Endothelial cell of umbilical vein (primary cell): Measurements from ENCODE around the gene CDC14B.

ENCODE experiments used
- EZH2 ChIP-seq: IDR thresholded peaks from 2 replicates; pipeline ENCODE4 v1.6.1; 2012; ENCODE audit warnings: borderline replicate concordance, low read depth, mild to moderate bottlenecking, moderate library complexity, low read length, inconsistent platforms; ENCODE audit not compliant: severe bottlenecking
- FOS ChIP-seq: IDR thresholded peaks from 2 replicates; pipeline ENCODE4 v1.6.1; 2011; ENCODE audit warnings: mild to moderate bottlenecking, low read length, moderate library complexity, borderline replicate concordance; ENCODE audit not compliant: insufficient read depth
- JUN ChIP-seq: IDR thresholded peaks from 2 replicates; pipeline ENCODE4 v1.6.1; 2011; ENCODE audit warnings: borderline replicate concordance, low read depth; ENCODE audit not compliant: insufficient read length, insufficient read depth
- MYC ChIP-seq: IDR thresholded peaks from one replicate; pipeline ENCODE4 v1.6.1; 2011; ENCODE audit warnings: mild to moderate bottlenecking, low read depth, low read length
- POLR2A ChIP-seq: IDR thresholded peaks from 2 replicates; pipeline ENCODE4 v1.6.1; 2012; ENCODE audit warnings: low read depth, mild to moderate bottlenecking, control low read depth, low read length
- POLR2AphosphoS5 ChIP-seq: IDR thresholded peaks from 2 replicates; pipeline ENCODE4 v1.6.1; 2012; ENCODE audit warnings: low read depth, mild to moderate bottlenecking, control low read depth, low read length, moderate library complexity; ENCODE audit not compliant: insufficient read depth
- TF ChIP-seq, protein P1 (sequence below), 2 donors: IDR thresholded peaks; 1 replicate in 1 of 2; 2 replicates in 1 of 2; pipeline ENCODE4 v1.5.1; 2011; ENCODE audit warnings: low read length in 2 of 2, mild to moderate bottlenecking in 2 of 2, moderate library complexity in 2 of 2, control low read depth in 1 of 2, inconsistent platforms in 1 of 2, low read depth in 1 of 2; ENCODE audit not compliant: insufficient read depth in 1 of 2; ENCODE audit errors: extremely low read depth in 1 of 2
- TF ChIP-seq, protein P2 (sequence below): IDR thresholded peaks from 2 replicates; pipeline ENCODE4 v1.6.1; 2011; ENCODE audit not compliant: insufficient read depth, insufficient read length

DNA sequence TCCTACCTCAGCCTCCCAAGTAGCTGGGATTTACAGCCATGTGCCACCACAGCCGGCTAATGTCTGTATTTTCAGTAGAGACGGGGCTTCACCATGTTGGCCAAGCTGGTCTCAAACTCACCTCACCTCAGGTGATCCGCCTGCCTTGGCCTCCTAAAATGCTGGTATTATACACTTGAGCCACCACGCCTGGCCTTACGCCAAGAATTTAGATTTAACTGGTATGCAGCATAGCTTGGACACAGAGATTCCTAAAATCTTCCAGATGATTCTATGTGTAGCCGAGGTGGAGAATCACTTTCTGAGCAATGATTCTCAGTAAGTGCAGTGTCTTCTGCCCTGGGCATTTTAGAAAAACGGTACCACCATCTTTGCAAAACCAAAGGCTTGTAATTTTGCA is 95.6 kb downstream of the CDC14B start:
- TF ChIP-seq, protein P1, sequence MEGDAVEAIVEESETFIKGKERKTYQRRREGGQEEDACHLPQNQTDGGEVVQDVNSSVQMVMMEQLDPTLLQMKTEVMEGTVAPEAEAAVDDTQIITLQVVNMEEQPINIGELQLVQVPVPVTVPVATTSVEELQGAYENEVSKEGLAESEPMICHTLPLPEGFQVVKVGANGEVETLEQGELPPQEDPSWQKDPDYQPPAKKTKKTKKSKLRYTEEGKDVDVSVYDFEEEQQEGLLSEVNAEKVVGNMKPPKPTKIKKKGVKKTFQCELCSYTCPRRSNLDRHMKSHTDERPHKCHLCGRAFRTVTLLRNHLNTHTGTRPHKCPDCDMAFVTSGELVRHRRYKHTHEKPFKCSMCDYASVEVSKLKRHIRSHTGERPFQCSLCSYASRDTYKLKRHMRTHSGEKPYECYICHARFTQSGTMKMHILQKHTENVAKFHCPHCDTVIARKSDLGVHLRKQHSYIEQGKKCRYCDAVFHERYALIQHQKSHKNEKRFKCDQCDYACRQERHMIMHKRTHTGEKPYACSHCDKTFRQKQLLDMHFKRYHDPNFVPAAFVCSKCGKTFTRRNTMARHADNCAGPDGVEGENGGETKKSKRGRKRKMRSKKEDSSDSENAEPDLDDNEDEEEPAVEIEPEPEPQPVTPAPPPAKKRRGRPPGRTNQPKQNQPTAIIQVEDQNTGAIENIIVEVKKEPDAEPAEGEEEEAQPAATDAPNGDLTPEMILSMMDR (IDR thresholded peaks at IDR 0.05; ENCODE audit: extremely low read depth in 1 of 2, insufficient read depth in 1 of 2, low read depth in 1 of 2, low read length in 2 of 2) = no peak
- TF ChIP-seq POLR2AphosphoS5 (no peak), POLR2A (no peak), EZH2 (no peak), FOS (no peak), MYC (no peak), JUN (no peak)
- TF ChIP-seq, protein P2, sequence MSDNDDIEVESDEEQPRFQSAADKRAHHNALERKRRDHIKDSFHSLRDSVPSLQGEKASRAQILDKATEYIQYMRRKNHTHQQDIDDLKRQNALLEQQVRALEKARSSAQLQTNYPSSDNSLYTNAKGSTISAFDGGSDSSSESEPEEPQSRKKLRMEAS = no peak
